A549 (cell line): ENCODE measurements around the gene KAT6B. TPM values are rescaled to one million over a fixed set of nuclear protein-coding genes. Genes with fewer than 3 reads are reported as not detected.

Experiments
- ATAC-seq, 2 experiments: fragments of 200-7000 bp in 1 of 2; fragments of >200 bp in 1 of 2; cut with Nextera tagmentation in 1 of 2; cut with Tn5 transposase in 1 of 2; 3 replicates each; pipeline versions ENCODE4 v1.8.0 to v1.9.1; 2018 to 2020; ENCODE audit warnings: mild to moderate bottlenecking in 1 of 2, moderate library complexity in 1 of 2
- CTCF ChIA-PET: fragments of 300-600 bp; sonication (Branson Sonifier 250); formaldehyde crosslinking; extraction: SDS; loops from one replicate; lab custom pipeline; 2021; ENCODE audit warnings: antibody characterized with exemption, inconsistent platforms; lab: Yijun Ruan, JAX
- POLR2A ChIA-PET: fragments of 350-600 bp; formaldehyde crosslinking; extraction: SDS; loops from one replicate; lab custom pipeline; 2021; ENCODE audit warnings: antibody characterized with exemption, inconsistent platforms; lab: Yijun Ruan, JAX
- DNase-seq, 2 experiments: peaks; one replicate each; pipeline versions ENCODE4 v3.0.0 to v3.0.0-alpha.2; 2011 to 2016; ENCODE audit warnings: low read depth in 1 of 2, low spot score in 1 of 2
- FAIRE-seq: peaks from 2 replicates; lab custom pipeline; 2011; peaks lifted over from hg19 to GRCh38; lab: Jason Lieb, UNC
- H3K27ac ChIP-seq, 2 experiments: fragments of >200 bp; sonication (Bioruptor Twin); formaldehyde crosslinking; 3 replicates each; pipeline ENCODE4 v1.5.1; 2016 to 2017
- H3K4me1 ChIP-seq: fragments of >200 bp; sonication (Bioruptor Twin); formaldehyde crosslinking; 3 replicates; pipeline ENCODE4 v1.6.1; 2016
- H3K4me2 ChIP-seq: fragments of >200 bp; sonication (Bioruptor Twin); formaldehyde crosslinking; 3 replicates; pipeline ENCODE4 v1.6.1; 2016
- H3K4me3 ChIP-seq: fragments of >200 bp; sonication (Bioruptor Twin); formaldehyde crosslinking; 3 replicates; pipeline ENCODE4 v1.5.1; 2016
- H3K9me3 ChIP-seq: fragments of >200 bp; sonication (Bioruptor Twin); formaldehyde crosslinking; 3 replicates; pipeline ENCODE4 v1.6.1; 2016
- BHLHE40 ChIP-seq: IDR thresholded peaks from 2 replicates; pipeline ENCODE4 v1.6.1; 2012; ENCODE audit warnings: low read depth, low read length, inconsistent platforms
- EHF ChIP-seq: fragments of 250-450 bp; sonication (Bioruptor Pico); IDR thresholded peaks from 2 replicates; pipeline ENCODE4 v1.5.0; 2020; ENCODE audit warnings: mild to moderate bottlenecking
- ESRRA ChIP-seq: fragments of 150-350 bp; IDR thresholded peaks from 2 replicates; pipeline ENCODE4 v1.6.1; 2014; ENCODE audit warnings: mild to moderate bottlenecking, low read length, borderline replicate concordance
- FOSL2 ChIP-seq, 2 experiments: fragments of 450-650 bp in 1 of 2; fragments of >200 bp in 1 of 2; sonication (Bioruptor Twin) in 1 of 2; formaldehyde crosslinking; IDR thresholded peaks; 2 replicates each; pipeline versions ENCODE4 v1.5.0 to v1.6.1; 2016 to 2020; ENCODE audit warnings: mild to moderate bottlenecking in 1 of 2, moderate library complexity in 1 of 2
- FOXS1 ChIP-seq: fragments of 250-450 bp; sonication (Bioruptor Pico); IDR thresholded peaks from 2 replicates; pipeline ENCODE4 v1.5.0; 2020; ENCODE audit warnings: mild to moderate bottlenecking, moderate library complexity
- HEYL ChIP-seq: fragments of 250-450 bp; sonication (Bioruptor Pico); IDR thresholded peaks from 2 replicates; pipeline ENCODE4 v1.8.0; 2021; ENCODE audit warnings: mild to moderate bottlenecking, moderate library complexity
- HOXB5 ChIP-seq: fragments of 250-450 bp; sonication (Bioruptor Pico); IDR thresholded peaks from 2 replicates; pipeline ENCODE4 v1.5.0; 2020; ENCODE audit warnings: mild to moderate bottlenecking, moderate library complexity
- JUNB ChIP-seq: fragments of >200 bp; sonication (Bioruptor Twin); formaldehyde crosslinking; IDR thresholded peaks from 2 replicates; pipeline ENCODE4 v1.6.1; 2016
- KDM1A ChIP-seq: fragments of 200-600 bp; sonication (generic); IDR thresholded peaks from 2 replicates; pipeline ENCODE4 v1.6.1; 2016; ENCODE audit warnings: low read depth, mild to moderate bottlenecking
- NR3C1 ChIP-seq: fragments of >200 bp; sonication (Bioruptor Twin); formaldehyde crosslinking; IDR thresholded peaks from 3 replicates; pipeline ENCODE4 v1.6.1; 2017
- POLR2A ChIP-seq: IDR thresholded peaks from 2 replicates; pipeline ENCODE4 v1.6.1; 2012; ENCODE audit warnings: mild to moderate bottlenecking, low read length
- TFCP2L1 ChIP-seq: fragments of 250-450 bp; sonication (Bioruptor Pico); IDR thresholded peaks from 2 replicates; pipeline ENCODE4 v1.5.0; 2021; ENCODE audit warnings: mild to moderate bottlenecking
- ZC3H11A ChIP-seq: fragments of 450-650 bp; IDR thresholded peaks from 2 replicates; pipeline ENCODE4 v1.6.1; 2014; ENCODE audit warnings: antibody characterized with exemption, mild to moderate bottlenecking
- WGBS: methylation state at CpG from one replicate; pipeline ENCODE4 v1.1.6; 2017; ENCODE audit errors: missing lambda C conversion rate; 5-methylcytosine and 5-hydroxymethylcytosine counted together
- polyA plus RNA-seq, 4 experiments: library from polyadenylated mRNA; depleted of rRNA in 3 of 4; stranded (reverse); fragments of >200 nt; fragmentation: RNase III in 1 of 4; extraction: RNeasy Plus Mini Kit Qiagen cat#74134 plus additional on column Dnase treatment in 1 of 4; gene quantifications; 2 replicates in 3 of 4; 3 replicates in 1 of 4; pipeline ENCODE4 v1.2.3, GENCODE V29; 2011 to 2017
- TF ChIP-seq, protein P1 (sequence below): fragments of >200 bp; sonication (Bioruptor Twin); formaldehyde crosslinking; IDR thresholded peaks from 2 replicates; pipeline ENCODE4 v1.6.1; 2016
- TF ChIP-seq, protein P2 (sequence below): IDR thresholded peaks from 2 replicates; pipeline ENCODE4 v1.6.1; 2012
- TF ChIP-seq, protein P3 (sequence below): fragments of >200 bp; sonication (Bioruptor Twin); formaldehyde crosslinking; IDR thresholded peaks from 3 replicates; pipeline ENCODE4 v1.6.1; 2016
- TF ChIP-seq, protein P4 (sequence below): fragments of 200-600 bp; sonication (generic); IDR thresholded peaks from 2 replicates; pipeline ENCODE4 v1.6.1; 2016; ENCODE audit warnings: antibody characterized with exemption, mild to moderate bottlenecking, moderate library complexity
- TF ChIP-seq, protein P5 (sequence below): IDR thresholded peaks from 2 replicates; pipeline ENCODE4 v1.6.1; 2012
- TF ChIP-seq, protein P6 (sequence below): fragments of 150-350 bp; IDR thresholded peaks from 2 replicates; pipeline ENCODE4 v1.6.1; 2014; ENCODE audit warnings: low read depth, mild to moderate bottlenecking, low read length

Gene KAT6B
- polyA plus RNA-seq, 2 of the 4 experiments (the other 2 are of a cell fraction): 5.6 to 5.7 TPM

DNA sequence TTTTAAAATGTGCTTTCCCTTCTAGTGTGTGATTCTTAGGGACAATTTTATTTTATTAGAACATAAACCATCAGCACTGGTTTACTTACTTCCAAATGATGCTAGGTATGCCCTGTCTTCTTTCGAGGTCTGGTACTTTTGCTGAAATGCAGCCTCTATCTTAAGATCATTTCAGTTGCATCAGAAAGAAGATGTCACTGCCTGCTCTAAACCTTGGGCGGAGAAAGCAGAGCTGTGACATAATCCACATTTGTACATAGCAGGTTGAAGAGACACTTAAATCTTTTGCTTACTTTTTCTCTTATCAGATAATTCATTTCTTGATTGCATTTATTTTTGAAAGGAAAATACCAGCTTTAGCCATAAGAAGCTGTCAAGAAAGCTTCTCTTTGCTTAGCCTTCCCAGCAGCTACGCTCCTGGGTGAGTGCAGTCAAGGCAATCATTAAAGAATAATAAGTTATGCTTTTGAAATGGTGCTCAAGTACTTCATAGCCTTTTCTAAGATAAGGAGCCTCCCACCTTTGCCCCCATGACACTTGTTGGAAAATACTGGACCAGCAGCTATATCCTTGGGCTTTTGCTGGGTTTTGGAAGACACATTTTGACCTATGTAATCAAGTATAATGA lies 176.7 kb downstream of the KAT6B start:
- Histone ChIP-seq H3K9me3 (no peaks in the 10 kb centered on the region), H3K4me3 (no peak overlapping the region)
- CTCF ChIA-PET: interaction anchor here (0.5 to 1.8 kb wide), 4 partner anchors 16 to 369 kb away, joined by 3 to 6 read pairs (median 4); no protein-coding TSS in a partner anchor
- POLR2A ChIA-PET: interaction anchor here (0.7 kb wide), 1 partner anchor 10 kb away, joined by 3 read pairs; no protein-coding TSS in a partner anchor
- DNase-seq: no peak
- TF ChIP-seq BHLHE40 (no peak), EHF (no peak), POLR2A (no peak), FOSL2 (IDR thresholded peaks at IDR 0.05) (no peak), FOSL2 (CRISPR knock-in tag; IDR thresholded peaks at IDR 0.05) (no peak), ESRRA (no peak)
- TF ChIP-seq, protein P1, sequence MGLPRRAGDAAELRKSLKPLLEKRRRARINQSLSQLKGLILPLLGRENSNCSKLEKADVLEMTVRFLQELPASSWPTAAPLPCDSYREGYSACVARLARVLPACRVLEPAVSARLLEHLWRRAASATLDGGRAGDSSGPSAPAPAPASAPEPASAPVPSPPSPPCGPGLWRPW: no peak
- TF ChIP-seq, protein P2, sequence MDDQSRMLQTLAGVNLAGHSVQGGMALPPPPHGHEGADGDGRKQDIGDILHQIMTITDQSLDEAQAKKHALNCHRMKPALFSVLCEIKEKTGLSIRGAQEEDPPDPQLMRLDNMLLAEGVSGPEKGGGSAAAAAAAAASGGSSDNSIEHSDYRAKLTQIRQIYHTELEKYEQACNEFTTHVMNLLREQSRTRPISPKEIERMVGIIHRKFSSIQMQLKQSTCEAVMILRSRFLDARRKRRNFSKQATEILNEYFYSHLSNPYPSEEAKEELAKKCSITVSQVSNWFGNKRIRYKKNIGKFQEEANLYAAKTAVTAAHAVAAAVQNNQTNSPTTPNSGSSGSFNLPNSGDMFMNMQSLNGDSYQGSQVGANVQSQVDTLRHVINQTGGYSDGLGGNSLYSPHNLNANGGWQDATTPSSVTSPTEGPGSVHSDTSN: no peak
- TF ChIP-seq, protein P3, sequence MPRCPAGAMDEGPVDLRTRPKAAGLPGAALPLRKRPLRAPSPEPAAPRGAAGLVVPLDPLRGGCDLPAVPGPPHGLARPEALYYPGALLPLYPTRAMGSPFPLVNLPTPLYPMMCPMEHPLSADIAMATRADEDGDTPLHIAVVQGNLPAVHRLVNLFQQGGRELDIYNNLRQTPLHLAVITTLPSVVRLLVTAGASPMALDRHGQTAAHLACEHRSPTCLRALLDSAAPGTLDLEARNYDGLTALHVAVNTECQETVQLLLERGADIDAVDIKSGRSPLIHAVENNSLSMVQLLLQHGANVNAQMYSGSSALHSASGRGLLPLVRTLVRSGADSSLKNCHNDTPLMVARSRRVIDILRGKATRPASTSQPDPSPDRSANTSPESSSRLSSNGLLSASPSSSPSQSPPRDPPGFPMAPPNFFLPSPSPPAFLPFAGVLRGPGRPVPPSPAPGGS: no peak
- TF ChIP-seq, protein P4, sequence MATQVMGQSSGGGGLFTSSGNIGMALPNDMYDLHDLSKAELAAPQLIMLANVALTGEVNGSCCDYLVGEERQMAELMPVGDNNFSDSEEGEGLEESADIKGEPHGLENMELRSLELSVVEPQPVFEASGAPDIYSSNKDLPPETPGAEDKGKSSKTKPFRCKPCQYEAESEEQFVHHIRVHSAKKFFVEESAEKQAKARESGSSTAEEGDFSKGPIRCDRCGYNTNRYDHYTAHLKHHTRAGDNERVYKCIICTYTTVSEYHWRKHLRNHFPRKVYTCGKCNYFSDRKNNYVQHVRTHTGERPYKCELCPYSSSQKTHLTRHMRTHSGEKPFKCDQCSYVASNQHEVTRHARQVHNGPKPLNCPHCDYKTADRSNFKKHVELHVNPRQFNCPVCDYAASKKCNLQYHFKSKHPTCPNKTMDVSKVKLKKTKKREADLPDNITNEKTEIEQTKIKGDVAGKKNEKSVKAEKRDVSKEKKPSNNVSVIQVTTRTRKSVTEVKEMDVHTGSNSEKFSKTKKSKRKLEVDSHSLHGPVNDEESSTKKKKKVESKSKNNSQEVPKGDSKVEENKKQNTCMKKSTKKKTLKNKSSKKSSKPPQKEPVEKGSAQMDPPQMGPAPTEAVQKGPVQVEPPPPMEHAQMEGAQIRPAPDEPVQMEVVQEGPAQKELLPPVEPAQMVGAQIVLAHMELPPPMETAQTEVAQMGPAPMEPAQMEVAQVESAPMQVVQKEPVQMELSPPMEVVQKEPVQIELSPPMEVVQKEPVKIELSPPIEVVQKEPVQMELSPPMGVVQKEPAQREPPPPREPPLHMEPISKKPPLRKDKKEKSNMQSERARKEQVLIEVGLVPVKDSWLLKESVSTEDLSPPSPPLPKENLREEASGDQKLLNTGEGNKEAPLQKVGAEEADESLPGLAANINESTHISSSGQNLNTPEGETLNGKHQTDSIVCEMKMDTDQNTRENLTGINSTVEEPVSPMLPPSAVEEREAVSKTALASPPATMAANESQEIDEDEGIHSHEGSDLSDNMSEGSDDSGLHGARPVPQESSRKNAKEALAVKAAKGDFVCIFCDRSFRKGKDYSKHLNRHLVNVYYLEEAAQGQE: no peak
- TF ChIP-seq, all 56 proteins: peak for 0
- Histone ChIP-seq H3K27ac (no peak overlapping the region), H3K4me2 (no peak overlapping the region), H3K4me1 (no peaks in the 10 kb centered on the region)
- 90% methylated on average over 3 of the region's 3 CpGs for WGBS
- ATAC-seq (no peak), FAIRE-seq (no peak)

DNA sequence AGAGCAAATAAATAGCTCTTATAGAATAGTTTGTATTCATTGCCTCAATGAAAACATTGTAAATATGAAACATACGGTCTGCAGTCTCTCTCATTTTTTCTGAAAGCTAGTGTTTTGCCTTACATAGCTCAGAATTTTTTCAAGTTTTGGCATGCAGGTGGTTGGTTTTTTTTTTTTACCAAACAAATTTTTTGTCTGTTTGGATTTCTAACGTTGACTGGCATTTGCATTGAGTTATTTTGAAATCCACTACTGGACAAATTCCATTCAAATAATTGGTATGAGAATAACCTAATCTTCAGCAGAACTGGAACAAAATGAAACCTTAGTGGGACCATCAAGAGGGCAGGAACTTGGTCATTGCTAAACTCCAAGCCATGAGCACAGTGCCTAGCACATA lies 177.5 kb downstream of the KAT6B start:
- WGBS: 74% methylated on average over 2 of the region's 2 CpGs
- ChIA-PET CTCF (interaction anchor here (0.8 to 1.8 kb wide), 3 partner anchors 11 to 95 kb away, joined by 3 to 6 read pairs (median 3); no protein-coding TSS in a partner anchor), POLR2A (interaction anchor here (0.7 kb wide), 1 partner anchor 10 kb away, joined by 3 read pairs; no protein-coding TSS in a partner anchor)
- no peak overlapping the region for H3K4me3 ChIP-seq
- no peak overlapping the region for H3K27ac ChIP-seq
- TF ChIP-seq JUNB (no peak), HOXB5 (no peak), BHLHE40 (no peak), KDM1A (no peak), ZC3H11A (no peak), NR3C1 (no peak), TFCP2L1 (CRISPR knock-in tag) (no peak), FOXS1 (CRISPR knock-in tag) (no peak), HEYL (no peak)
- TF ChIP-seq, protein P5, sequence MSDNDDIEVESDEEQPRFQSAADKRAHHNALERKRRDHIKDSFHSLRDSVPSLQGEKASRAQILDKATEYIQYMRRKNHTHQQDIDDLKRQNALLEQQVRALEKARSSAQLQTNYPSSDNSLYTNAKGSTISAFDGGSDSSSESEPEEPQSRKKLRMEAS: no peak
- TF ChIP-seq, protein P6, sequence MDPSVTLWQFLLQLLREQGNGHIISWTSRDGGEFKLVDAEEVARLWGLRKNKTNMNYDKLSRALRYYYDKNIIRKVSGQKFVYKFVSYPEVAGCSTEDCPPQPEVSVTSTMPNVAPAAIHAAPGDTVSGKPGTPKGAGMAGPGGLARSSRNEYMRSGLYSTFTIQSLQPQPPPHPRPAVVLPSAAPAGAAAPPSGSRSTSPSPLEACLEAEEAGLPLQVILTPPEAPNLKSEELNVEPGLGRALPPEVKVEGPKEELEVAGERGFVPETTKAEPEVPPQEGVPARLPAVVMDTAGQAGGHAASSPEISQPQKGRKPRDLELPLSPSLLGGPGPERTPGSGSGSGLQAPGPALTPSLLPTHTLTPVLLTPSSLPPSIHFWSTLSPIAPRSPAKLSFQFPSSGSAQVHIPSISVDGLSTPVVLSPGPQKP: no peak
- no peak for DNase-seq
- no peak for FAIRE-seq
- ATAC-seq: no peak
- no peaks in the 10 kb centered on the region for H3K4me1 ChIP-seq
- no peak overlapping the region for H3K4me2 ChIP-seq
- H3K9me3 ChIP-seq: no peaks in the 10 kb centered on the region
